ENCODE measurements around the gene TOMM22.

The TOMM22 gene

DNA sequence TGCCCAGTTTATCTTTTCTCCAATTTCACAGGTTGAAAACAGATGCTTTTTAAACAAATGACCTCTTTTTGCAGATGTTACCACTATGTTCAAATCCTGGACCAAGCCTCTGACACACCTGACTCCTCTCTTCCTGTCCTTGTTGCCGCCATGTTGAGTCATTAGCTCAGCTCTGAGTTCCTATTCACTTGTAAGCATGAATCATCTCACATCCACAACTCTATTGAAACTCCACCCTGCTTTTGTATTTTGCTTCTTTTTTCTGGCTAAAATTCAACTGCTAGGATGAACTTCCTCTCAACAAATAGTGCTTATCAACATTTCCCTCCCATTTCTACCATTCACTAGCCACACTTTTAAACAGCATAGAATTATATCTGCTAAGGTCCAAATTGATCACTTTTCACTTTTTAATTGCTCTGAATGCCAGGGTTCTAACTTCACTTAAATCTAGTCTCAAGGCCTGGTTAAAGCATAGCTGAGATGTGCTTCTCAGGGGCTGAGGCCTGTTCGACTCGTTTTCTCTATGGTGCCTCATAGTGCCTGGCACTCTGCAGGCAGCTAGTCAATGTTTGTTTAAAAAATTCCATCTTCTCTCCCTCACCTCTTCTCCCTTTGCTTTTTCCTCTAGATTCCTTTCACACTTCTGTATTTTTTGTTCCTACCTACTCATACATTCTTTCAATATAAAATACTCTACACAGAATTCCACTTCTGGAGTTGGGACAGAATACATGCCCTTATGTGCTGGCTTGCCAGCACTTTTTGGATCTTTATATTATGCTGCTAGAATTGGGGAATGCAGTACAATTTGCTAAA lies 15.1 kb downstream of the TOMM22 start:
- peak; percentile 59 for DNase-seq

DNA sequence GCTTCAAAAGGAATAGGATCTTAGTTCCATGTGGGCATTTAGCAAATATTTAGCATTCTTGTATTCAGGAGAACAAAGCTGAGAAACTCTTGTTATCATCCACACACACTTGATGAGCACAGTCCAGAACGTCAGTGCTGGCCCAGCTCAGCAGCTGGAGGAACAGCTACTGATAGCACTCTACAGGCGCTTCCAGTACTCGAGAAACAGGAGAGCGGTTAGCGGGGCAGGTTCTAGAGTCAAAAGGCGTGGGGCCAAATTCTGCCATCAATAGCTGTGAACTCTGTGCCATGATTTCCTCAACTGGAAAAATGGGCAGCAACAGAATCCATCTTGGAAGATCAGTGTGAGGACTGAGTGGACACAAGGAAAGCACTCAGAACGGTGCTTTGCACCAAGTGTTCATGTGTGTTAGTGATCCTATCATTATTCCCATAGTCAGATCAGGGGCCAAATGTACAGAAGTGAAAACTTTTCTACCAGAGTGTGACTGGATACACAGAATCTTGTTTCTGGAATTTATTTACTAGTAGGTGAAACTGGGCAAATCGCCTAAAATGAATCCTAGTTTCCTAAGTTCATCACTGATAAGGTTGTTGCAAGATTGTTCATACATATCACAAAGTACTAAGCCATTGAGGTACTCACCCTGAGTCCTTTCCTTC lies 15.8 kb downstream of the TOMM22 start:
- DNase-seq: peak; percentile 44

- no peak for DNase-seq
Observed at GRCh38 chr22:38698407-38699094, 16.8 kb downstream of the TOMM22 start.

GRCh38 chr22:38699143-38699542 lies 17.4 kb downstream of the TOMM22 start:
- DNase-seq: no peak

GRCh38 chr22:38699784-38700183 lies 18.0 kb downstream of the TOMM22 start:
- peak; percentile 22 for DNase-seq

DNA sequence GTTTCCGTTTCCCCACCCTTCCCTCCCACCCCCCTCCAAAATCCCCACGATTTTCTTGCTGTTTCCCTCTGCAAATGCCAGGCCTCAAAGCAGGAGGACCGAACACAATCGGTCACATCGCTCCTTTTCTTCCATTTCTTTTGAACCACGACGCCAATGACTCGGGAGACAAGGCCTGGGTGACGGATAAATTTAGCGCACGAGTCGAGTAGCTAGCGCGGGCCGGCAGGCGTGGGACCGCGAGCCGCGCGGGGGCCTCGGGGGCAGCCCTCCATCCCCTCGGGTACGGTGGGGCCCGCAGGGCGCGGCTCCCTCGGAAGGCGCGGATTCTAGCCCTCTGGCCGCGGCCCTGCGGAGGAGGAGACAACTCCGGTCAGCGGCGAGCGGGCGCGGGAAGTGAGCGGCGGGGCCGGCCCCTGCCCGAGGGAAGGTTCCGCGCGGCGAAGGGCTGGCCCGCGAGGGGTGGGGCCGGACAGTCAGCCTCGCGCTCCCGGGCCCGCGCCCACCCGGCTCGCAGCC lies 18.6 kb downstream of the TOMM22 start:
- peak; percentile 82 for DNase-seq

DNA sequence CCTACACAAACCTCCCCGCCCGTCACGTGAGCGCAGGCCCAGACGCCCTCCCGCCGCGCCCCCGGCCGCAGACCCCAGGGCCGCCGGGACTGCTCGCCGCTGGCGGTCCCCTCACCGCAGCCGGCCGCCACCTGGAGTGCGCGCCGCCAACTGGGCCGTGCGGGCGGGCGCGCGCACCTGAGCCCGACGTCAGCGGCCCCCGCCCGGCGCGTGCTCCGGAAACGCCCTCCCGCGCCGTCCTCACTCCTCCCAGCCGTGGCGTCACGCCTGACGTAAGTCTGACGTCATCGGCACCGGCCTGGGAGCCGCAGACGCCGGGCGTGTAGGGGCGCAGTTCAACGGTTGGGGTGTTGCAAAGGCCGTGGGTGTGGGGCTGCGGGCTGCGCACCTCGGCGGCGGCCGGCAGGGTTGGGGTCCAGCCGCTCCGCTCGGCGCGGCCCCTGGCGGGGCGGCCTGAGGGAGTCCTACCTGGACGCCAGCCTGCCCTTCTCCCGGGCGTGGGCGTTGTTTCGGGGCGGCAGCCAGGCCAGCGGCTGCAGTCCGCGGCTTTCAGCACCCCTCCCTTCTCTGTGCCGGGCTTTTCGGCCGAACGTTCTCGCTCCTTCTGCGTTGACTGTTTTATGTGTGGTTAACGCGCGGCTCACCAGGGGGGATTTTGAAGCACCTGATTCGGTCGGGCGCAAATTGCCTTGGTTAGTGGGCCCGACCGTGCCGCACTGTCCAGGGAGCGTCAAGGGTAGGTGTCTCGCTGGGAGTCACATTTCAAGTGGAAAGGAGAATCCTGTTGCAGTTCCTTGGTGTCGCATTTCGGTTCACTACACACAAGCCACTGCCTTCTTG lies 19.3 kb downstream of the TOMM22 start, which contains the start of gene JOSD1:
Gene JOSD1, minus strand, starts transcription at position 155 of the 840 bp plus-strand sequence. CDS start 956 bp downstream, outside the sequence.
- peak; percentile 97 for DNase-seq

- DNase-seq: peak; percentile 56
Observed at GRCh38 chr22:38704654-38705234, 23.0 kb downstream of the TOMM22 start.

DNA sequence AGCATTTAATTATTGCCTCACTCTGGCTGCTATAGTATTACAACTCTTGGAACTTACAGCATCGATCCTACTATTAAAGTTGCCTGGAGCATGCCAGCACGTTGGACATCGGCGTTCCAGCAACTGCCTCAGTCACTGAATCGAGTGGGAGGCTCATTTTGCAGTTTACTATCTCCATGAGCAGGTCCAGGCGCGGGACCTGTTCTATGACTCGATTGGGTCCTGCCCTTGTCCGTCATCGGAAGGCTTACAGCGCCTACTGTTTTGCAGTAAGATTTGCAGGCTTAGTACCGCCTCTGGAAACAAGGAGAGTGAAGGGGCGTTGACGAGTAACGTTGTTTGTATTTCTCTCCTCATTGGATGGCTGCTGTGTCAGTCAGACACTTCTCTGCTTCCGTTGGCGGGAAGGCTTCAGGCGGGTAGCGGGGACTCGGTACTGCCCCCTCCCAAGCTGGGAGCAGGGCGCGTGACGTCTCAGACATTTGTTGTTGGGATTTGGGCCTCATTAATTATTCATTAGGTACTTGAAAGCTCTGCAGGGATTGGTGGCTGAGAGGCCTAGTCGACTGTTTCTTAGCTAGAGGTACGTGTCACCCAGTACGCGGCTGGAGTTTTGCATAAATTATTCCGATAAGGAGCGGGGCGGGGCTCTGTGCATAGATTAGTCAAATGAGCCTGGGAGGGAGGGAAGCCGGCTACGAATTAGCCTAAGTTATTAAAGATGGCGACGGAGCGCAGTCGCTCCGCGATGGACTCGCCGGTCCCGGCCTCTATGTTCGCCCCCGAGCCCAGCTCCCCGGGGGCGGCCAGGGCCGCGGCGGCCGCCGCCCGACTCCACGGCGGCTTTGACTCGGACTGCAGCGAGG lies 23.7 kb downstream of the TOMM22 start, which contains the start of gene GTPBP1:
Gene GTPBP1, plus strand, starts transcription at position 710 of the 866 bp plus-strand sequence. Its CDS starts 12 bp downstream, at position 722.
- DNase-seq: peak; percentile 100

DNA sequence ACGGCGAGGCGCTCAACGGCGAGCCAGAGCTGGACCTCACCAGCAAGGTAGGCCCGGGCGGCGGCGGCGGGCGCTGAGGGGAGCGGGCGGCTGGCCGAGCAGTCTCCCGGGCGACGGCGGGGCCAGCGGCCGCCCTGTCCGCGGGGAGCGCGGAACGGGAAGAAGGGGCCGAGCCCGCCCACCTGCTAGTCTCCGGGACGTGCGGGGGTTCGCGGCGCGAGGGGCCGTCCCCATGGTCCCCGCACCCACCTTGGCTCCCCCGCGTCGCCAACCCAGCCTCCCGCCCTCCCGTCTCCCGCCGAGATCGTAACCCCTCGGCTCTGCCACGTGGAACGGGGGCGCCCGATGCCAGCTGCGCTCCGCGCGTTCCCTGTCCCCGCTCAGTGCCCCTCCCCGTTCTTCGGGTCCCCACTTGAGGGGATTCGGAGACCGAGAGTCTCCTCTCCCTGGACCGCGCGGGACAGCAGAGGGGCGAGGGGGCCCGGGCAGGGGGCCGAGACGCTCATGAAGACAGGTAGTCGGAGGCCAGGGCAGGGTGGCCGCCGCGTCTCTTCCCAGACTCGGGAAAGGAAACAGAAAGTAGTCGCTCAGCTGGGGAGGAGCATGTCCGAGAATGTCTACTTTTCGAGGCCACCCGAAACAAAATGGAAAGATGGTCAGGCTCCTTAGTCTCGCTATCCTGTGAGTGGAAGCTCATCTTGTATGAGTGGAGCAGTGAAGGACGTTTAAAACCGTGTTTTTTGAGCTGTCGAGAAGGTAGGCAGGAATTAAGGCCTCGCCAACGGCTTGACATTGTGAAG lies 24.5 kb downstream of the TOMM22 start:
- DNase-seq: peak; percentile 50

GRCh38 chr22:38706901-38707195 lies 25.1 kb downstream of the TOMM22 start:
- DNase-seq: no peak

- DNase-seq: peak; percentile 62
Observed at GRCh38 chr22:38707346-38707745, 25.6 kb downstream of the TOMM22 start.

GRCh38 chr22:38707984-38708383 lies 26.2 kb downstream of the TOMM22 start:
- DNase-seq: no peak

GRCh38 chr22:38709306-38709705 lies 27.5 kb downstream of the TOMM22 start:
- no peak for DNase-seq

GRCh38 chr22:38710351-38710750 lies 28.6 kb downstream of the TOMM22 start:
- no peak for DNase-seq

DNA sequence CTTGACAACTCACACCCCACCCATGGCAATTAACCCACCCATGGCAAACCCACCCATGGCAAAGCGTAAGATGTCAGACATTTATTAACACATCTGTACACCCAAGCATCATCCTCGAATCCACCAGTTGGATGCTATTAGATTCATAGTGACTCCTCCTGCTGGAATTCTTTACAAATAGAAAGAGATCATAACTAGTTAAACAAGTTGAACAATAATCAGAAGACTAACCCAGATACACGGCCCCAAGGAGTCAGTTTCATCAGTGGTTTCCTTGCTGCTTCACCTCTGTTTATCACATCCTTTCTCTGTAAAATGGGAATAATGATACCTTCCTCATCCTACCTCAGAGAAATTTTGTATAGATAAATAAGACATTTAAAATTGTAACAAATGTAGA lies 29.1 kb downstream of the TOMM22 start:
- DNase-seq: no peak

GRCh38 chr22:38712486-38713207 lies 30.9 kb downstream of the TOMM22 start:
- DNase-seq: no peak

GRCh38 chr22:38713921-38714320 lies 32.2 kb downstream of the TOMM22 start:
- no peak for DNase-seq

GRCh38 chr22:38715176-38715764 lies 33.5 kb downstream of the TOMM22 start:
- no peak for DNase-seq

Measured in DMS53 (cell line).